HepG2 (cell line): Measurements from ENCODE around the gene S100A4. TPM values are rescaled to one million over a fixed set of nuclear protein-coding genes. Genes with fewer than 3 reads are reported as not detected.

Source experiments
- BHLHE40 ChIP-seq: IDR thresholded peaks from 2 replicates; pipeline ENCODE4 v1.6.1; 2011; ENCODE audit warnings: low read length, improper control_type of control experiment
- BRF2 ChIP-seq: sonication (generic); formaldehyde crosslinking; IDR thresholded peaks from 2 replicates; pipeline ENCODE4 v1.8.1; 2022; ENCODE audit warnings: mild to moderate bottlenecking, missing genetic modification reagents
- CAMTA2 ChIP-seq: sonication (generic); formaldehyde crosslinking; IDR thresholded peaks from 2 replicates; pipeline ENCODE4 v1.4.0; 2020; ENCODE audit warnings: mild to moderate bottlenecking, missing genetic modification reagents, borderline replicate concordance
- DNMT1 ChIP-seq: sonication (generic); formaldehyde crosslinking; IDR thresholded peaks from 2 replicates; pipeline ENCODE4 v1.5.1; 2020; ENCODE audit warnings: mild to moderate bottlenecking, missing genetic modification reagents
- DR1 ChIP-seq: sonication (generic); formaldehyde crosslinking; IDR thresholded peaks from 2 replicates; pipeline ENCODE4 v1.8.0; 2021; ENCODE audit warnings: mild to moderate bottlenecking, missing genetic modification reagents, inconsistent platforms
- FOXK1 ChIP-seq: sonication (generic); formaldehyde crosslinking; IDR thresholded peaks from 2 replicates; pipeline ENCODE4 v1.4.0; 2020; ENCODE audit warnings: low read depth, missing genetic modification reagents, borderline replicate concordance
- HDAC6 ChIP-seq: fragments of 200-600 bp; sonication (generic); IDR thresholded peaks from 2 replicates; pipeline ENCODE4 v1.7.0; 2017; ENCODE audit warnings: mild to moderate bottlenecking, antibody characterized with exemption, low read length, low read depth
- MTF1 ChIP-seq: sonication (generic); formaldehyde crosslinking; IDR thresholded peaks from 2 replicates; pipeline ENCODE4 v1.5.0; 2020; ENCODE audit warnings: missing genetic modification reagents
- NKX3-1 ChIP-seq: sonication (generic); formaldehyde crosslinking; IDR thresholded peaks from 2 replicates; pipeline ENCODE4 v1.5.0; 2020; ENCODE audit warnings: missing genetic modification reagents
- PLRG1 ChIP-seq: fragments of 450-650 bp; conservative IDR thresholded peaks from 2 replicates; pipeline ENCODE4 v1.6.1; 2016
- POLR2AphosphoS2 ChIP-seq: IDR thresholded peaks from 2 replicates; pipeline ENCODE4 v1.6.1; 2011; ENCODE audit warnings: low read depth, low read length, improper control_type of control experiment
- SKI ChIP-seq: fragments of 450-650 bp; IDR thresholded peaks from one replicate; pipeline ENCODE4 v1.6.1; 2018; ENCODE audit warnings: mild to moderate bottlenecking; ENCODE audit not compliant: partially characterized antibody
- SMC3 ChIP-seq: IDR thresholded peaks from 2 replicates; pipeline ENCODE4 v1.6.1; 2011; ENCODE audit warnings: low read length, improper control_type of control experiment
- SP2 ChIP-seq: sonication (generic); formaldehyde crosslinking; IDR thresholded peaks from 2 replicates; pipeline ENCODE4 v1.5.1; 2020; ENCODE audit warnings: mild to moderate bottlenecking, missing genetic modification reagents
- THAP9 ChIP-seq: sonication (generic); formaldehyde crosslinking; IDR thresholded peaks from 2 replicates; pipeline ENCODE4; 2020; ENCODE audit warnings: missing genetic modification reagents, mild to moderate bottlenecking, borderline replicate concordance
- TOE1 ChIP-seq: sonication (generic); formaldehyde crosslinking; IDR thresholded peaks from 2 replicates; pipeline ENCODE4 v1.4.0; 2020; ENCODE audit warnings: mild to moderate bottlenecking, missing genetic modification reagents
- XBP1 ChIP-seq: sonication (generic); formaldehyde crosslinking; IDR thresholded peaks from 2 replicates; pipeline ENCODE4 v1.5.0; 2020; ENCODE audit warnings: missing genetic modification reagents
- ZIK1 ChIP-seq: sonication (generic); formaldehyde crosslinking; IDR thresholded peaks from 2 replicates; pipeline ENCODE4 v1.5.0; 2020; ENCODE audit warnings: mild to moderate bottlenecking, low read depth, missing genetic modification reagents, borderline replicate concordance
- ZMYM4 ChIP-seq: sonication (generic); formaldehyde crosslinking; IDR thresholded peaks from 2 replicates; pipeline ENCODE4 v1.8.1; 2023; ENCODE audit warnings: mild to moderate bottlenecking, missing genetic modification reagents
- ZNF232 ChIP-seq: sonication (generic); formaldehyde crosslinking; IDR thresholded peaks from 2 replicates; pipeline ENCODE4 v1.4.0; 2020; ENCODE audit warnings: missing genetic modification reagents, borderline replicate concordance
- ZNF282 ChIP-seq: fragments of 450-650 bp; IDR thresholded peaks from 2 replicates; pipeline ENCODE4 v1.6.1; 2018; ENCODE audit not compliant: partially characterized antibody
- ZNF556 ChIP-seq: sonication (generic); formaldehyde crosslinking; IDR thresholded peaks from 2 replicates; pipeline ENCODE4 v1.4.0; 2020; ENCODE audit warnings: mild to moderate bottlenecking, missing genetic modification reagents, borderline replicate concordance
- ZNF564 ChIP-seq: sonication (generic); formaldehyde crosslinking; IDR thresholded peaks from 2 replicates; pipeline ENCODE4 v1.8.1; 2023; ENCODE audit warnings: mild to moderate bottlenecking, missing genetic modification reagents
- ZNF691 ChIP-seq: sonication (generic); formaldehyde crosslinking; IDR thresholded peaks from 2 replicates; pipeline ENCODE4 v1.4.0; 2020; ENCODE audit warnings: missing genetic modification reagents, low read depth, mild to moderate bottlenecking, borderline replicate concordance
- polyA plus RNA-seq, 8 experiments: library from polyadenylated mRNA; depleted of rRNA in 3 of 8; stranded (reverse) in 7 of 8; unstranded in 1 of 8; fragments of >200 nt; fragmentation: Illumina TruSeq in 4 of 8; extraction: Trizol in 4 of 8; gene quantifications; 2 replicates each; pipeline versions ENCODE4 v1.2.1 to v1.2.3, GENCODE V29; 2011 to 2016; ENCODE audit warnings: low read depth in 4 of 8, missing spikeins in 1 of 8, mixed read lengths in 1 of 8; ENCODE audit not compliant: insufficient read depth in 1 of 8
- total RNA-seq, 5 experiments: library from RNA; depleted of rRNA; stranded (reverse); fragments of >200 nt; fragmentation: Illumina TruSeq; extraction: Trizol; gene quantifications; 2 replicates each; pipeline ENCODE4 v1.2.3, GENCODE V29; 2016; ENCODE audit warnings: low read depth in 1 of 5
- TF ChIP-seq, protein P1 (sequence below): sonication (generic); formaldehyde crosslinking; IDR thresholded peaks from 2 replicates; pipeline ENCODE4 v1.8.0; 2022; ENCODE audit warnings: mild to moderate bottlenecking, missing genetic modification reagents; ENCODE audit not compliant: insufficient replicate concordance

The S100A4 gene
- total and polyA plus RNA-seq, 2 of the 13 experiments (the other 11 are each of a cell fraction or from before 2014, with no cell fraction given), result 12.9 to 20.2 TPM

- no peak for TF ChIP-seq PLRG1
- no peak for TF ChIP-seq MTF1 (CRISPR knock-in tag)
- TF ChIP-seq ZNF282, result no peak
- no peak for TF ChIP-seq HDAC6
- no peak for TF ChIP-seq BRF2
- TF ChIP-seq XBP1, result no peak
- no peak for TF ChIP-seq ZNF564
- 0 out of 2 replicates have a peak, but pooled peaks have one; percentile 15 for TF ChIP-seq ZMYM4
- TF ChIP-seq CAMTA2 (CRISPR knock-in tag), result no peak
- TF ChIP-seq SMC3, result peak; percentile 85
- no peak for TF ChIP-seq DR1
- TF ChIP-seq ZNF691, result no peak
- no peak for TF ChIP-seq TOE1 (CRISPR knock-in tag)
- TF ChIP-seq ZIK1 (CRISPR knock-in tag), result 0 out of 2 replicates have a peak, but pooled peaks have one; percentile 19
- TF ChIP-seq NKX3-1 (CRISPR knock-in tag), result no peak
- 0 out of 2 replicates have a peak, but pooled peaks have one; percentile 45 for TF ChIP-seq FOXK1
- no peak for TF ChIP-seq DNMT1 (CRISPR knock-in tag)
- TF ChIP-seq BHLHE40, result no peak
- 0 out of 2 replicates have a peak, but pooled peaks have one; percentile 39 for TF ChIP-seq ZNF556 (CRISPR knock-in tag)
- TF ChIP-seq POLR2AphosphoS2, result no peak
- 0 out of 2 replicates have a peak, but pooled peaks have one; percentile 22 for TF ChIP-seq THAP9 (CRISPR knock-in tag)
- TF ChIP-seq, protein P1, sequence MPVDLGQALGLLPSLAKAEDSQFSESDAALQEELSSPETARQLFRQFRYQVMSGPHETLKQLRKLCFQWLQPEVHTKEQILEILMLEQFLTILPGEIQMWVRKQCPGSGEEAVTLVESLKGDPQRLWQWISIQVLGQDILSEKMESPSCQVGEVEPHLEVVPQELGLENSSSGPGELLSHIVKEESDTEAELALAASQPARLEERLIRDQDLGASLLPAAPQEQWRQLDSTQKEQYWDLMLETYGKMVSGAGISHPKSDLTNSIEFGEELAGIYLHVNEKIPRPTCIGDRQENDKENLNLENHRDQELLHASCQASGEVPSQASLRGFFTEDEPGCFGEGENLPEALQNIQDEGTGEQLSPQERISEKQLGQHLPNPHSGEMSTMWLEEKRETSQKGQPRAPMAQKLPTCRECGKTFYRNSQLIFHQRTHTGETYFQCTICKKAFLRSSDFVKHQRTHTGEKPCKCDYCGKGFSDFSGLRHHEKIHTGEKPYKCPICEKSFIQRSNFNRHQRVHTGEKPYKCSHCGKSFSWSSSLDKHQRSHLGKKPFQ (CRISPR knock-in tag), result no peak
- no peak for TF ChIP-seq SKI
- no peak for TF ChIP-seq SP2 (CRISPR knock-in tag)
- no peak; the same call in 1 of the 2 replicates for TF ChIP-seq ZNF232 (CRISPR knock-in tag)
Measured at GRCh38 chr1:153568367-153569099, 22.9 kb upstream of the S100A4 start (continued).
